HEK293 (cell line): ENCODE measurements around the gene TSTD1.
A peak's percentile ranks its signal among the peaks of the same experiment; 100 is the strongest.

Experiments used
- CTCF ChIA-PET: fragments of 350-600 bp; formaldehyde crosslinking; extraction: SDS; loops from one replicate; lab custom pipeline; 2021; ENCODE audit warnings: antibody characterized with exemption; lab: Yijun Ruan, JAX
- POLR2A ChIA-PET: fragments of 300-600 bp; formaldehyde crosslinking; extraction: SDS; loops from one replicate; lab custom pipeline; 2020; ENCODE audit warnings: antibody characterized with exemption, inconsistent platforms; lab: Yijun Ruan, JAX
- H3K27ac ChIP-seq: fragments of 200-500 bp; sonication (Bioruptor generic); 2 replicates; pipeline ENCODE4 v1.5.1; 2014; ENCODE audit warnings: low read depth, low read length, control low read depth, inconsistent platforms; ENCODE audit errors: extremely low read depth
- H3K36me3 ChIP-seq, 2 experiments: fragments of 200-500 bp in 1 of 2; sonication (Bioruptor generic) in 1 of 2; 1 replicate in 1 of 2; 2 replicates in 1 of 2; pipeline ENCODE4 v1.5.1; 2014 to 2017; ENCODE audit warnings: inconsistent platforms in 2 of 2, low read length in 2 of 2; ENCODE audit not compliant: control insufficient read depth in 2 of 2, insufficient read depth in 1 of 2
- H3K4me1 ChIP-seq: fragments of 200-500 bp; sonication (Bioruptor generic); 2 replicates; pipeline ENCODE4 v1.5.1; 2014; ENCODE audit warnings: mild to moderate bottlenecking, low read length, inconsistent platforms; ENCODE audit not compliant: control insufficient read depth, insufficient read depth
- H3K4me3 ChIP-seq: 2 replicates; pipeline ENCODE4 v1.5.1; 2011; ENCODE audit warnings: low read depth, mild to moderate bottlenecking, control low read depth, low read length, moderate library complexity
- H3K9me3 ChIP-seq: fragments of 200-500 bp; sonication (Bioruptor generic); 2 replicates; pipeline ENCODE4 v1.5.1; 2014; ENCODE audit warnings: low read depth, low read length, inconsistent platforms; ENCODE audit not compliant: control insufficient read depth, insufficient read depth
- ELK4 ChIP-seq: IDR thresholded peaks from 2 replicates; pipeline ENCODE4 v1.6.1; 2011; ENCODE audit warnings: mild to moderate bottlenecking, low read depth, low read length, borderline replicate concordance
- PRDM6 ChIP-seq: fragments of 450-650 bp; formaldehyde crosslinking; IDR thresholded peaks from 2 replicates; pipeline ENCODE4 v1.5.1; 2017; ENCODE audit warnings: missing biosample characterization, missing genetic modification characterization
- ZBTB17 ChIP-seq: fragments of 450-650 bp; formaldehyde crosslinking; IDR thresholded peaks from 2 replicates; pipeline ENCODE4 v1.5.1; 2016; ENCODE audit warnings: missing biosample characterization, missing genetic modification characterization
- ZBTB44 ChIP-seq: fragments of 450-650 bp; IDR thresholded peaks from 2 replicates; pipeline ENCODE4 v1.5.1; 2018; ENCODE audit warnings: missing biosample characterization, mild to moderate bottlenecking, missing genetic modification characterization
- ZBTB48 ChIP-seq: fragments of 450-650 bp; formaldehyde crosslinking; IDR thresholded peaks from 2 replicates; pipeline ENCODE4 v1.5.1; 2016; ENCODE audit warnings: missing biosample characterization, missing genetic modification characterization
- ZBTB6 ChIP-seq: fragments of 450-650 bp; formaldehyde crosslinking; IDR thresholded peaks from 2 replicates; pipeline ENCODE4 v1.5.1; 2017; ENCODE audit warnings: missing biosample characterization, missing genetic modification characterization
- ZFP37 ChIP-seq: fragments of 450-650 bp; formaldehyde crosslinking; IDR thresholded peaks from 2 replicates; pipeline ENCODE4 v1.5.1; 2016; ENCODE audit warnings: missing biosample characterization, missing genetic modification characterization
- ZNF26 ChIP-seq: fragments of 450-650 bp; formaldehyde crosslinking; IDR thresholded peaks from 2 replicates; pipeline ENCODE4 v1.5.1; 2016; ENCODE audit warnings: missing biosample characterization, missing genetic modification characterization
- ZNF280C ChIP-seq: fragments of 450-650 bp; formaldehyde crosslinking; IDR thresholded peaks from 2 replicates; pipeline ENCODE4 v1.5.1; 2016; ENCODE audit warnings: missing biosample characterization, missing genetic modification characterization
- ZNF280D ChIP-seq: fragments of 450-650 bp; formaldehyde crosslinking; IDR thresholded peaks from 2 replicates; pipeline ENCODE4 v1.5.1; 2016; ENCODE audit warnings: missing biosample characterization, missing genetic modification characterization
- ZNF311 ChIP-seq: fragments of 450-650 bp; formaldehyde crosslinking; IDR thresholded peaks from 2 replicates; pipeline ENCODE4 v1.5.1; 2017; ENCODE audit warnings: missing biosample characterization, missing genetic modification characterization, borderline replicate concordance
- ZNF341 ChIP-seq: fragments of 450-650 bp; formaldehyde crosslinking; IDR thresholded peaks from 2 replicates; pipeline ENCODE4; 2016; ENCODE audit warnings: low read depth, missing biosample characterization, missing genetic modification characterization
- ZNF37A ChIP-seq: fragments of 450-650 bp; IDR thresholded peaks from 2 replicates; pipeline ENCODE4 v1.5.1; 2018; ENCODE audit warnings: missing biosample characterization, missing genetic modification characterization
- ZNF664 ChIP-seq: fragments of 450-650 bp; formaldehyde crosslinking; IDR thresholded peaks from 2 replicates; pipeline ENCODE4 v1.5.1; 2016; ENCODE audit warnings: missing biosample characterization, missing genetic modification characterization
- ZNF707 ChIP-seq: fragments of 450-650 bp; formaldehyde crosslinking; IDR thresholded peaks from 2 replicates; pipeline ENCODE4 v1.5.1; 2016; ENCODE audit warnings: missing biosample characterization, missing genetic modification characterization

The TSTD1 gene

GRCh38 chr1:161037661-161038522 lies 872 bp downstream of the TSTD1 start (continued):
- TF ChIP-seq ZBTB48 (tag by site-specific recombination), result no peak

GRCh38 chr1:161033751-161034150 lies 5.0 kb downstream of the TSTD1 start:
- H3K9me3 ChIP-seq, result no peaks in the 10 kb centered on the region
- no peak overlapping the region for H3K4me3 ChIP-seq
- CTCF ChIA-PET, result interaction anchor here (1.0 kb wide), 1 partner anchor 36 kb away, joined by 3 read pairs; no protein-coding TSS in a partner anchor
- H3K4me1 ChIP-seq, result peaks cover 7% of the 10 kb centered on the region; the same call in 1 of the 2 replicates
- peaks cover 0 to 6% of the 10 kb centered on the region in 2 experiments; a peak in 1 of 3 replicates for H3K36me3 ChIP-seq
- H3K27ac ChIP-seq, result no peak overlapping the region
- POLR2A ChIA-PET, result interaction anchor here (0.6 to 1.2 kb wide), 2 partner anchors 12 to 13 kb away, joined by 4 read pairs; partner anchors contain the start of genes F11R and USF1
- TF ChIP-seq ZNF280C, result no peak
- TF ChIP-seq PRDM6 (tag by site-specific recombination), result peak; percentile 40; the same call in 1 of the 2 replicates
- TF ChIP-seq ELK4, result no peak
- TF ChIP-seq ZNF26 (tag by site-specific recombination), result no peak

GRCh38 chr1:161032409-161032808 lies 6.4 kb downstream of the TSTD1 start:
- Histone ChIP-seq H3K9me3 (no peaks in the 10 kb centered on the region), H3K4me1 (peaks cover 2% of the 10 kb centered on the region; the same call in 1 of the 2 replicates), H3K27ac (no peak overlapping the region), H3K36me3 (no peaks in the 10 kb centered on the region), H3K4me3 (no peak overlapping the region)
- TF ChIP-seq ZFP37 (no peak), ZNF341 (tag by site-specific recombination) (no peak), ZNF707 (tag by site-specific recombination) (no peak), ZBTB6 (tag by site-specific recombination) (no peak), ZNF37A (no peak), ZNF280D (tag by site-specific recombination) (no peak), ZBTB44 (tag by site-specific recombination) (no peak), ZBTB17 (tag by site-specific recombination) (no peak), ZNF311 (tag by site-specific recombination) (no peak), ZNF664 (tag by site-specific recombination) (no peak)
- POLR2A ChIA-PET, result interaction anchor here (1.0 kb wide), 1 partner anchor 11 kb away, joined by 3 read pairs; the partner anchor contains the start of gene F11R
- CTCF ChIA-PET, result interaction anchor here (0.9 to 1.3 kb wide), 3 partner anchors 10 to 65 kb away, joined by 3 to 5 read pairs (median 4); partner anchors contain the start of gene KLHDC9
